ENCODE results near the gene ZNF208. TPM values are rescaled to one million over a fixed set of nuclear protein-coding genes. Genes with fewer than 3 reads are reported as not detected.
"Not testable (repeated sequence)": the region's sequence is repeated elsewhere in the genome, so short reads cannot be mapped to it uniquely, and the experiment has no call there.

The ZNF208 gene
- not detected in 2 replicates for total RNA-seq (2014; rRNA removed; shearing (Covaris generic))

- not testable (repeated sequence) for DNase-seq (ENCODE audit: low spot score)
These were observed at the start of gene ZNF208 for GRCh38 chr19:22010437-22011143. ZNF208 (minus strand) TSS chr19:22010943; CDS start chr19:22010794, 149 bp downstream.

- DNase-seq (ENCODE audit: low spot score) = no peak
These were observed 41.9 kb upstream of the ZNF208 start for GRCh38 chr19:22052644-22053013.

GRCh38 chr19:22041151-22041550 lies 30.4 kb upstream of the ZNF208 start:
- DNase-seq (ENCODE audit: low spot score) = not testable (repeated sequence)

- no peak for DNase-seq (ENCODE audit: low spot score)
These were observed 19.9 kb upstream of the ZNF208 start for GRCh38 chr19:22030680-22031079.

- no peak for DNase-seq (ENCODE audit: low spot score)
These were observed 15.9 kb upstream of the ZNF208 start for GRCh38 chr19:22026687-22027086.

GRCh38 chr19:22025539-22025938 lies 14.8 kb upstream of the ZNF208 start:
- DNase-seq (ENCODE audit: low spot score) = not testable (repeated sequence)

- no peak for DNase-seq (ENCODE audit: low spot score)
These were observed 40.3 kb downstream of the ZNF208 start for GRCh38 chr19:21970466-21970865.

GRCh38 chr19:21947775-21948174 lies 63.0 kb downstream of the ZNF208 start:
- no peak for DNase-seq (ENCODE audit: low spot score)

- no peak for DNase-seq (ENCODE audit: low spot score)
These were observed 70.1 kb downstream of the ZNF208 start for GRCh38 chr19:21940684-21941083.

GRCh38 chr19:21934593-21934992 lies 76.2 kb downstream of the ZNF208 start:
- no peak for DNase-seq (ENCODE audit: low spot score)

- DNase-seq (ENCODE audit: low spot score) = no peak
These were observed 76.6 kb downstream of the ZNF208 start for GRCh38 chr19:21934131-21934530.

GRCh38 chr19:21922276-21922675 lies 88.5 kb downstream of the ZNF208 start:
- no peak for DNase-seq (ENCODE audit: low spot score)

- DNase-seq (ENCODE audit: low spot score) = no peak
These were observed 89.0 kb downstream of the ZNF208 start for GRCh38 chr19:21921691-21922180.

- DNase-seq (ENCODE audit: low spot score) = no peak
These were observed 95.3 kb downstream of the ZNF208 start for GRCh38 chr19:21915411-21915810.

- no peak for DNase-seq (ENCODE audit: low spot score)
These were observed 98.1 kb downstream of the ZNF208 start for GRCh38 chr19:21912654-21913053.

- DNase-seq (ENCODE audit: low spot score) = no peak
These were observed 100.4 kb downstream of the ZNF208 start for GRCh38 chr19:21910318-21910717.

- no peak for DNase-seq (ENCODE audit: low spot score)
These were observed 102.7 kb downstream of the ZNF208 start for GRCh38 chr19:21908066-21908465.

GRCh38 chr19:21907516-21907915 lies 103.2 kb downstream of the ZNF208 start:
- DNase-seq (ENCODE audit: low spot score) = no peak

GRCh38 chr19:21902571-21902970 lies 108.2 kb downstream of the ZNF208 start:
- no peak for DNase-seq (ENCODE audit: low spot score)

GRCh38 chr19:21901861-21902260 lies 108.9 kb downstream of the ZNF208 start:
- no peak for DNase-seq (ENCODE audit: low spot score)

GRCh38 chr19:21900401-21900800 lies 110.3 kb downstream of the ZNF208 start:
- no peak for DNase-seq (ENCODE audit: low spot score)

GRCh38 chr19:21891086-21891485 lies 119.7 kb downstream of the ZNF208 start:
- no peak for DNase-seq (ENCODE audit: low spot score)

- DNase-seq (ENCODE audit: low spot score) = not testable (repeated sequence)
These were observed 120.7 kb downstream of the ZNF208 start for GRCh38 chr19:21890017-21890416.

- not testable (repeated sequence) for DNase-seq (ENCODE audit: low spot score)
These were observed 125.2 kb downstream of the ZNF208 start for GRCh38 chr19:21885516-21885915.

Measured in HT-29 (cell line).